MCF 10A (cell line): Measurements from ENCODE around the gene MKRN1. TPM values are rescaled to one million over a fixed set of nuclear protein-coding genes. Genes with fewer than 3 reads are reported as not detected.

Experiments
- BruUV-seq: library from RNA; stranded (reverse); fragments of 400-500 nt; replicated peaks from 2 replicates; lab custom pipeline; 2021; lab: Mats Ljungman, UMichigan
- CTCF ChIA-PET: fragments of 300-600 bp; sonication (Branson Sonifier 250); formaldehyde crosslinking; extraction: SDS; loops from one replicate; lab custom pipeline; 2021; ENCODE audit warnings: antibody characterized with exemption, inconsistent platforms; lab: Yijun Ruan, JAX
- POLR2A ChIA-PET: fragments of 300-600, 350-650 bp; sonication (Branson Sonifier 250); formaldehyde crosslinking; extraction: SDS; loops from one replicate; lab custom pipeline; 2020; ENCODE audit warnings: antibody characterized with exemption, inconsistent platforms; lab: Yijun Ruan, JAX
- DNase-seq: peaks from one replicate; pipeline ENCODE4 v3.0.0-alpha.2; 2018; ENCODE audit not compliant: unreplicated experiment
- H3K27ac Mint-ChIP-seq: one replicate; pipeline ENCODE4 v1.8.0; 2022; ENCODE audit warnings: mild to moderate bottlenecking, low read depth, mixed read lengths; ENCODE audit not compliant: unreplicated experiment
- H3K27me3 Mint-ChIP-seq: one replicate; pipeline ENCODE4 v1.8.0; 2022; ENCODE audit warnings: mixed read lengths; ENCODE audit not compliant: insufficient read depth, unreplicated experiment
- H3K36me3 Mint-ChIP-seq: one replicate; pipeline ENCODE4 v1.8.0; 2022; ENCODE audit warnings: mild to moderate bottlenecking, moderate library complexity, mixed read lengths; ENCODE audit not compliant: insufficient read depth, unreplicated experiment
- H3K4me1 Mint-ChIP-seq: one replicate; pipeline ENCODE4 v1.8.0; 2022; ENCODE audit warnings: mixed read lengths; ENCODE audit not compliant: insufficient read depth, unreplicated experiment
- H3K4me3 Mint-ChIP-seq: one replicate; pipeline ENCODE4 v1.8.0; 2022; ENCODE audit warnings: mild to moderate bottlenecking, moderate library complexity, mixed read lengths; ENCODE audit not compliant: unreplicated experiment
- H3K9me3 Mint-ChIP-seq: one replicate; pipeline ENCODE4 v1.8.0; 2022; ENCODE audit warnings: mixed read lengths; ENCODE audit not compliant: unreplicated experiment
- intact Hi-C: fragments of 100-400 bp; cut with micrococcal nuclease; formaldehyde crosslinking; loops from 2 replicates; pipeline ENCODE4 v1.14.1; 2022
- total RNA-seq: library from RNA; stranded (reverse); gene quantifications from 2 replicates; pipeline ENCODE4 v1.2.3, GENCODE V29; 2022
- TF ChIP-seq, protein P1 (sequence below): fragments of 200-600 bp; IDR thresholded peaks from one replicate; pipeline ENCODE4 v1.8.0; 2022; ENCODE audit warnings: antibody characterized with exemption, mild to moderate bottlenecking; ENCODE audit not compliant: unreplicated experiment

The MKRN1 gene
- total RNA-seq, 1 experiment from 2014 or later = 65.5 TPM

DNA sequence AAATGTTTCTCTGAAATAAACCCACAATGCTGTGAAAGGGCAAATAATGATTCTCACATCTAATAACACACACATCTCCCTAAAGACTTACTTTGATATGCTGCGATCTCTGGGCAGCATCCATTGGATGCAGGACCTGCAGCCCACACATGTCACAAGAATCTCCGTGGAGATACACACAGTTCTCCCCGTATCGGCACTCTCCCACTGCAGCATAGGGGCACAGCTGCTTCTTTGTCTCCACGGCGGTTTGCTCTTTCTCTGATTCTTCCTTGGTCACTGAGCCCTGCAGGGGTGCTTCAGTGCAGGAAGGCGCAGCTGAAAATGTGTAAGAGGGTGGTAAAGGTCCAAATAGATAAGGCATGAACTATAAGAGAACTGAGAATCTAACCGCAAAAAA lies 20.4 kb downstream of the MKRN1 start:
- TSS peak; percentile 13 for BruUV-seq
- ChIA-PET POLR2A (interaction anchor here (0.8 kb wide), 1 partner anchor 10 kb away, joined by 3 read pairs; no protein-coding TSS in a partner anchor), CTCF (interaction anchor here (0.6 to 0.8 kb wide), 2 partner anchors 16 to 135 kb away, joined by 3 to 4 read pairs; no protein-coding TSS in a partner anchor)
- DNase-seq = no peak
- no peak overlapping the region for H3K4me3 Mint-ChIP-seq
- H3K27ac Mint-ChIP-seq = no peak overlapping the region
- H3K4me1 Mint-ChIP-seq = no peaks in the 10 kb centered on the region
- H3K36me3 Mint-ChIP-seq = peaks cover 86% of the 10 kb centered on the region
- intact Hi-C loops = no loop called here
- no peaks in the 10 kb centered on the region for H3K27me3 Mint-ChIP-seq
- no peaks in the 10 kb centered on the region for H3K9me3 Mint-ChIP-seq
- TF ChIP-seq, protein P1, sequence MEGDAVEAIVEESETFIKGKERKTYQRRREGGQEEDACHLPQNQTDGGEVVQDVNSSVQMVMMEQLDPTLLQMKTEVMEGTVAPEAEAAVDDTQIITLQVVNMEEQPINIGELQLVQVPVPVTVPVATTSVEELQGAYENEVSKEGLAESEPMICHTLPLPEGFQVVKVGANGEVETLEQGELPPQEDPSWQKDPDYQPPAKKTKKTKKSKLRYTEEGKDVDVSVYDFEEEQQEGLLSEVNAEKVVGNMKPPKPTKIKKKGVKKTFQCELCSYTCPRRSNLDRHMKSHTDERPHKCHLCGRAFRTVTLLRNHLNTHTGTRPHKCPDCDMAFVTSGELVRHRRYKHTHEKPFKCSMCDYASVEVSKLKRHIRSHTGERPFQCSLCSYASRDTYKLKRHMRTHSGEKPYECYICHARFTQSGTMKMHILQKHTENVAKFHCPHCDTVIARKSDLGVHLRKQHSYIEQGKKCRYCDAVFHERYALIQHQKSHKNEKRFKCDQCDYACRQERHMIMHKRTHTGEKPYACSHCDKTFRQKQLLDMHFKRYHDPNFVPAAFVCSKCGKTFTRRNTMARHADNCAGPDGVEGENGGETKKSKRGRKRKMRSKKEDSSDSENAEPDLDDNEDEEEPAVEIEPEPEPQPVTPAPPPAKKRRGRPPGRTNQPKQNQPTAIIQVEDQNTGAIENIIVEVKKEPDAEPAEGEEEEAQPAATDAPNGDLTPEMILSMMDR = no peak

DNA sequence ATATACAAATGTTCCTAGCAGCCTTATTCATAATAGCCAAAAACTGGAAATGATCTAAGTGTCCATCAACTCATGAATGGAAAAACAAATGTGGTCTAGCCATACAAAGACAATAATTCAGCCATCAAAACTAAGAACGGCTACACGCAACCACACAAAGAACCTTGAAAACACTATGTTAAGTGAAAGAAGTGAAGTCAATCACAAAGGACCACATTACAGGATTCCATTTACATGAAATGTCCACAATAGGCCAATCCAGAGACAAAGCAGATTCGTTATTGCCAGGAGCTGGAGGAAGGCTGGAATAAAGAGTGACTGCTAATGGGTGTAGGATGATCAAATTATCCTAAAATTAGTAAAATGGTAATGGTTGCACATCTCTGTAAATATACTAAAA lies 21.1 kb downstream of the MKRN1 start:
- Mint-ChIP-seq H3K4me1 (no peaks in the 10 kb centered on the region), H3K4me3 (no peak overlapping the region), H3K36me3 (peaks cover 86% of the 10 kb centered on the region), H3K9me3 (no peaks in the 10 kb centered on the region), H3K27me3 (no peaks in the 10 kb centered on the region), H3K27ac (no peak overlapping the region)
- BruUV-seq = no TSS peak
- ChIA-PET CTCF (interaction anchor here (0.8 kb wide), 1 partner anchor 15 kb away, joined by 4 read pairs; no protein-coding TSS in a partner anchor), POLR2A (interaction anchor here (0.8 kb wide), 1 partner anchor 9 kb away, joined by 3 read pairs; no protein-coding TSS in a partner anchor)
- TF ChIP-seq, protein P1 = no peak
- intact Hi-C loops = no loop called here
- DNase-seq = no peak

DNA sequence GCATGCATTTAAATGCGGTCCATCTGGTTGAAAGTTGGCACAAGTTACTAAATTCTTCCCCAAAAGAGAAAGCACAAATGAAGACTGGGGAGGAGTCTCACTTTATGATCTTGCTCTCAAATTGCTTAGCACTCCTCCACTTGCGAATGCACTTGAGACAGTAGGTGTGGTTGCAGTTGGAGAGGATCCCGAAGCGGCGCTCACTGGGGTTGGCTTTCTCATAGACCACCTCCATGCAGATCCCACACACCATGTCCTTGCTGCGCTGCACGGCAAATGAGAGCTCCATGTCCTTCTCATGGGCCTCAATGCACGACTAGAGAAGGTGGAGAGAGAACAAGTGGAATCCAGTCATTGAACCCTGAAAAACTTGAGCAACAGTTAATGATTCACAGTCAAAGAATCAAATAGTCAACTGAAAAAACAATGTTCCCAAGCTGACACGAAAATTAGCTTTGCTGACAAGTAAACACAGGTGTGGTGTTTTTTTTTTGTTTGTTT lies 22.7 kb downstream of the MKRN1 start:
- no TSS peak for BruUV-seq
- CTCF ChIA-PET = interaction anchor here (0.6 kb wide), 3 partner anchors 12 to 627 kb away, joined by 3 to 5 read pairs (median 3); no protein-coding TSS in a partner anchor
- TF ChIP-seq, protein P1 = no peak
- no peaks in the 10 kb centered on the region for H3K9me3 Mint-ChIP-seq
- H3K27ac Mint-ChIP-seq = no peak overlapping the region
- H3K4me3 Mint-ChIP-seq = no peak overlapping the region
- H3K27me3 Mint-ChIP-seq = no peaks in the 10 kb centered on the region
- peaks cover 82% of the 10 kb centered on the region for H3K36me3 Mint-ChIP-seq
- intact Hi-C loops = no loop called here
- POLR2A ChIA-PET = interaction anchor here (1.1 kb wide), 1 partner anchor 59 kb away, joined by 4 read pairs; no protein-coding TSS in a partner anchor
- H3K4me1 Mint-ChIP-seq = no peaks in the 10 kb centered on the region
- DNase-seq = no peak

DNA sequence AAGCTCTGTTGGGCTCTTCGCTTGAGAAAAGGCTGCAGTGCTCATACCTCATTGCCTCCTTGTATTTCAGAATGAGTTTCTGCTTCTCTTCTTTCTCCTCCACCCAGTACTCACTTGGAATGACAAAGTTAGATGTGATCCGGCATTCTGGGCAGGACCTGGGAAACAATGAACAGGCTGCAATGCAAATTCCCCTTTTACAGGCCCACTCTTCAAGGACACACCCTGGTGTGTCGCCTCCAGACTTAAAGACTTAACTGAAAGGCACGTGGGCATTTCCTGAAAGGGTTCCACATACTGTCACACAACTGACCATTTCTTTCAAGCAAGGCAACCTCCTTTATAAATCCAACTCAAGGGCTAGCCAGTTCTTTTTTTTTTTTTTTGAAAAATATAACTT lies 23.6 kb downstream of the MKRN1 start:
- Mint-ChIP-seq H3K27ac (no peak overlapping the region), H3K36me3 (peaks cover 73% of the 10 kb centered on the region), H3K4me1 (no peaks in the 10 kb centered on the region), H3K4me3 (no peak overlapping the region), H3K9me3 (no peaks in the 10 kb centered on the region), H3K27me3 (no peaks in the 10 kb centered on the region)
- CTCF ChIA-PET = interaction anchor here (1.1 kb wide), 1 partner anchor 22 kb away, joined by 3 read pairs; no protein-coding TSS in a partner anchor
- TF ChIP-seq, protein P1 = no peak
- no TSS peak for BruUV-seq
- POLR2A ChIA-PET = interaction anchor here (1.1 kb wide), 1 partner anchor 58 kb away, joined by 4 read pairs; no protein-coding TSS in a partner anchor
- intact Hi-C loops = no loop called here
- DNase-seq = no peak
